HG03354 (cell line): ENCODE results near the gene PSORS1C2.

Experiments used
- ATAC-seq: cut with Tn5 transposase; IDR thresholded peaks from one replicate; pipeline ENCODE4 v1.9.1; 2021; ENCODE audit warnings: mild to moderate bottlenecking; ENCODE audit not compliant: unreplicated experiment, poor library complexity, severe bottlenecking

The PSORS1C2 gene

GRCh38 chr6:31144970-31145340 is 6.1 kb upstream of the PSORS1C2 start:
- no peak for ATAC-seq

GRCh38 chr6:31144296-31144969 is 5.6 kb upstream of the PSORS1C2 start:
- no peak for ATAC-seq

GRCh38 chr6:31143148-31143547 is 4.3 kb upstream of the PSORS1C2 start:
- ATAC-seq: no peak

GRCh38 chr6:31142361-31142761 is 3.5 kb upstream of the PSORS1C2 start:
- no peak for ATAC-seq

GRCh38 chr6:31140643-31141042 is 1.8 kb upstream of the PSORS1C2 start:
- no peak for ATAC-seq

- no peak for ATAC-seq
Observed at GRCh38 chr6:31139599-31139998, 733 bp upstream of the PSORS1C2 start.

- no peak for ATAC-seq
Observed at GRCh38 chr6:31135710-31136109, 3.2 kb downstream of the PSORS1C2 start.

GRCh38 chr6:31132806-31133205 is 6.1 kb downstream of the PSORS1C2 start:
- ATAC-seq: no peak

GRCh38 chr6:31131595-31131994 is 7.3 kb downstream of the PSORS1C2 start:
- ATAC-seq: no peak

- ATAC-seq: no peak
Observed at GRCh38 chr6:31130751-31131150, 8.1 kb downstream of the PSORS1C2 start.

- no peak for ATAC-seq
Observed at GRCh38 chr6:31129130-31129529, 9.7 kb downstream of the PSORS1C2 start.

GRCh38 chr6:31128093-31128676 is 10.7 kb downstream of the PSORS1C2 start:
- no peak for ATAC-seq

GRCh38 chr6:31126396-31127175 is 12.3 kb downstream of the PSORS1C2 start:
- ATAC-seq: no peak

- no peak for ATAC-seq
Observed at GRCh38 chr6:31125586-31126363, 13.1 kb downstream of the PSORS1C2 start.

- no peak for ATAC-seq
Observed at GRCh38 chr6:31125162-31125561, 13.7 kb downstream of the PSORS1C2 start.

- ATAC-seq: no peak
Observed at GRCh38 chr6:31122791-31123706, 15.8 kb downstream of the PSORS1C2 start.

- no peak for ATAC-seq
Observed at GRCh38 chr6:31121131-31121790, 17.6 kb downstream of the PSORS1C2 start.

GRCh38 chr6:31120151-31120915 is 18.5 kb downstream of the PSORS1C2 start, which contains the start of gene CDSN:
TSS of gene CDSN (minus strand) at chr6:31120446. CDS start at chr6:31120419, 27 bp downstream.
- ATAC-seq: no peak
